Esophagus squamous epithelium (tissue), 5 donors: ENCODE data around the gene SF1. TPM values are rescaled to one million over a fixed set of nuclear protein-coding genes. Genes with fewer than 3 reads are reported as not detected.

Experiments
- DNase-seq: peaks from one replicate; lab custom pipeline; 2025; lab: John Stamatoyannopoulos, UW
- H3K27ac ChIP-seq, 4 donors: fragments of 200-600 bp; sonication (generic); one replicate each; pipeline ENCODE4 v1.5.1; 2016 to 2019; ENCODE audit warnings: mild to moderate bottlenecking in 1 of 4
- H3K27me3 ChIP-seq, 4 donors: fragments of 200-600 bp; sonication (generic); 1 replicate in 3 of 4; 2 replicates in 1 of 4; pipeline versions ENCODE4 v1.5.1 to v1.6.0; 2017 to 2021; ENCODE audit warnings: antibody characterized with exemption in 1 of 4
- H3K36me3 ChIP-seq, 3 donors: fragments of 200-600 bp; sonication (generic); one replicate each; pipeline ENCODE4 v1.5.1; 2016 to 2019
- H3K4me1 ChIP-seq, 3 donors: fragments of 200-600 bp; sonication (generic); one replicate each; pipeline ENCODE4 v1.5.1; 2017 to 2019
- H3K4me3 ChIP-seq, 4 donors: fragments of 200-600 bp; sonication (generic); 1 replicate in 3 of 4; 2 replicates in 1 of 4; pipeline ENCODE4 v1.5.1; 2016 to 2019; ENCODE audit warnings: mild to moderate bottlenecking in 2 of 4, moderate library complexity in 1 of 4
- H3K9me3 ChIP-seq, 3 donors: fragments of 200-600 bp; sonication (generic); one replicate each; pipeline ENCODE4 v1.5.1; 2016 to 2019
- CTCF ChIP-seq, 6 experiments: fragments of 450-650 bp in 4 of 6; fragments of 200-600 bp in 2 of 6; sonication (generic) in 2 of 6; IDR thresholded peaks; one replicate each; pipeline ENCODE4 v1.5.1; 2016 to 2019; ENCODE audit warnings: antibody characterized with exemption in 6 of 6, mild to moderate bottlenecking in 4 of 6, moderate library complexity in 4 of 6
- POLR2A ChIP-seq, 4 donors: fragments of 450-650 bp; IDR thresholded peaks; one replicate each; pipeline ENCODE4 v1.6.1; 2017; ENCODE audit warnings: antibody characterized with exemption in 4 of 4, mild to moderate bottlenecking in 4 of 4, moderate library complexity in 3 of 4
- WGBS, 2 donors: methylation state at CpG; one replicate each; pipeline ENCODE4 v1.1.5; 2018; 5-methylcytosine and 5-hydroxymethylcytosine counted together
- intact Hi-C: fragments of 100-400 bp; cut with DNase I; formaldehyde crosslinking; loops from one replicate; pipeline ENCODE4 v1.15.0; 2022
- total RNA-seq, 4 donors: library from RNA; depleted of rRNA; stranded (reverse); fragments of >200 nt; gene quantifications; one replicate each; pipeline ENCODE4 v1.1.0, GENCODE V29; 2016
- donor health status: DM: yes; HTN: yes; CAD: no.

The SF1 gene
- total RNA-seq, 4 donors from 2014 or later = 136 to 292 (median 223) TPM

- 56 to 63% methylated on average over 11 to 13 of the region's 15 CpGs for WGBS, 2 donors
- TF ChIP-seq POLR2A (IDR thresholded peaks at IDR 0.05) (no peak), CTCF (IDR thresholded peaks at IDR 0.05) (no peak)
- Histone ChIP-seq H3K9me3 (no peaks in the 10 kb centered on the region), H3K36me3 (no peaks in the 10 kb centered on the region), H3K27ac (no peak overlapping the region), H3K4me3 (no peak overlapping the region), H3K4me1 (peaks cover under 1 to 13% (median 5%) of the 10 kb centered on the region in 3 donors), H3K27me3 (peaks cover 0 to 100% (median 18%) of the 10 kb centered on the region in 4 donors)
- intact Hi-C loops = no loop called here
- DNase-seq = no peak
Measured at GRCh38 chr11:64718084-64718779, 60.1 kb downstream of the SF1 start.

- peaks cover 4 to 18% (median 12%) of the 10 kb centered on the region in 3 donors for H3K4me1 ChIP-seq
- peaks cover 5 to 100% (median 22%) of the 10 kb centered on the region in 4 donors for H3K27me3 ChIP-seq
- TF ChIP-seq CTCF (IDR thresholded peaks at IDR 0.05) = no peak
- TF ChIP-seq POLR2A (IDR thresholded peaks at IDR 0.05) = no peak
- no peak overlapping the region for H3K27ac ChIP-seq
- H3K9me3 ChIP-seq = no peaks in the 10 kb centered on the region
- intact Hi-C loops = no loop called here
- no peak overlapping the region for H3K4me3 ChIP-seq
- 60 to 100% methylated on average over 1 to 4 of the region's 4 CpGs for WGBS, 2 donors
- no peak for DNase-seq
- H3K36me3 ChIP-seq = no peaks in the 10 kb centered on the region
Measured at GRCh38 chr11:64717268-64717578, 61.1 kb downstream of the SF1 start.

- DNase-seq = no peak
- H3K4me3 ChIP-seq = no peak overlapping the region
- H3K9me3 ChIP-seq = no peaks in the 10 kb centered on the region
- TF ChIP-seq CTCF (IDR thresholded peaks at IDR 0.05) (no peak), POLR2A (IDR thresholded peaks at IDR 0.05) (no peak)
- H3K27me3 ChIP-seq = peaks cover 5 to 100% (median 26%) of the 10 kb centered on the region in 4 donors
- 31 to 44% methylated on average over 10 to 13 of the region's 21 CpGs for WGBS, 2 donors
- H3K4me1 ChIP-seq = peaks cover 4 to 19% (median 12%) of the 10 kb centered on the region in 3 donors
- intact Hi-C loops = no loop called here
- no peaks in the 10 kb centered on the region for H3K36me3 ChIP-seq
- H3K27ac ChIP-seq = no peak overlapping the region
Measured at GRCh38 chr11:64716473-64717267, 61.7 kb downstream of the SF1 start.

GRCh38 chr11:64715756-64716472 lies 62.4 kb downstream of the SF1 start:
- no peak for DNase-seq
- no peak overlapping the region for H3K27ac ChIP-seq
- peaks cover 11 to 100% (median 32%) of the 10 kb centered on the region in 4 donors for H3K27me3 ChIP-seq
- intact Hi-C loops = no loop called here
- H3K4me1 ChIP-seq = peaks cover 4 to 26% (median 19%) of the 10 kb centered on the region in 3 donors
- no peak overlapping the region for H3K4me3 ChIP-seq
- no peak for TF ChIP-seq CTCF (IDR thresholded peaks at IDR 0.05)
- WGBS, 2 donors = 4 to 46% methylated on average over 4 to 12 of the region's 13 CpGs
- no peaks in the 10 kb centered on the region for H3K36me3 ChIP-seq
- no peaks in the 10 kb centered on the region for H3K9me3 ChIP-seq
